GM12878 (cell line): ENCODE data around the gene SMAD1. TPM values are rescaled to one million over a fixed set of nuclear protein-coding genes. Genes with fewer than 3 reads are reported as not detected.

Experiments
- ATAC-seq: fragments of 200-7000 bp; cut with Tn5 transposase; 3 replicates; pipeline ENCODE4 v1.9.1; 2020; ENCODE audit warnings: mild to moderate bottlenecking, moderate library complexity
- BruUV-seq: library from RNA; stranded (reverse); fragments of 400-500 nt; replicated peaks from 2 replicates; lab custom pipeline; 2021; lab: Mats Ljungman, UMichigan
- CTCF ChIA-PET: fragments of 300-600 bp; sonication (Branson Sonifier 250); formaldehyde crosslinking; extraction: SDS; loops from one replicate; lab custom pipeline; 2021; ENCODE audit warnings: inconsistent platforms; lab: Yijun Ruan, JAX
- POLR2A ChIA-PET: fragments of 350-600 bp; formaldehyde crosslinking; extraction: SDS; loops from one replicate; lab custom pipeline; 2021; ENCODE audit warnings: inconsistent platforms; lab: Charles Lee
- RAD21 ChIA-PET: fragments of 300-600 bp; sonication (Branson Sonifier 250); formaldehyde crosslinking; loops from one replicate; lab custom pipeline; 2023; ENCODE audit warnings: antibody characterized with exemption; ENCODE audit not compliant: unreplicated experiment; lab: Charles Lee
- SMC1A ChIA-PET: fragments of 300-600 bp; sonication (Branson Sonifier 250); formaldehyde crosslinking; loops from one replicate; lab custom pipeline; 2023; ENCODE audit not compliant: unreplicated experiment, uncharacterized antibody; lab: Charles Lee
- DNase-seq: peaks from one replicate; pipeline ENCODE4 v3.0.0-alpha.2; 2011; ENCODE audit warnings: low read depth, low spot score
- FAIRE-seq: peaks from 3 replicates; lab custom pipeline; 2011; peaks lifted over from hg19 to GRCh38; lab: Jason Lieb, UNC
- H2AFZ ChIP-seq: 2 replicates; pipeline ENCODE4 v1.6.0; 2011; ENCODE audit warnings: low read depth, low read length, control low read depth; ENCODE audit not compliant: control insufficient read depth
- H3K27ac ChIP-seq: 2 replicates; pipeline ENCODE4 v1.5.1; 2011; ENCODE audit warnings: control low read depth; ENCODE audit not compliant: control insufficient read depth, insufficient read depth
- H3K27me3 ChIP-seq, 2 experiments: replicated peaks in 1 of 2; 2 replicates each; pipeline versions ENCODE4 v1.6.0 to v1.6.1; 2011; ENCODE audit warnings: low read length in 1 of 2; ENCODE audit not compliant: control insufficient read depth in 2 of 2, insufficient read depth in 2 of 2
- H3K36me3 ChIP-seq, 2 experiments: 2 replicates each; pipeline ENCODE4 v1.5.1; 2011; ENCODE audit warnings: low read length in 1 of 2; ENCODE audit not compliant: control insufficient read depth in 2 of 2, insufficient read depth in 2 of 2
- H3K4me1 ChIP-seq: 2 replicates; pipeline ENCODE4 v1.6.1; 2011; ENCODE audit warnings: mild to moderate bottlenecking, low read length, moderate library complexity, mixed read lengths; ENCODE audit not compliant: control insufficient read depth, insufficient read depth
- H3K4me2 ChIP-seq: 2 replicates; pipeline ENCODE4 v1.6.0; 2011; ENCODE audit warnings: control low read depth; ENCODE audit not compliant: control insufficient read depth, insufficient read depth
- H3K4me3 ChIP-seq: fragments of 200-600 bp; sonication (generic); 2 replicates; pipeline ENCODE4 v1.5.1; 2016
- H3K79me2 ChIP-seq: 2 replicates; pipeline ENCODE4 v1.6.0; 2011; ENCODE audit warnings: low read length; ENCODE audit not compliant: control insufficient read depth, insufficient read depth
- H3K9ac ChIP-seq: 2 replicates; pipeline ENCODE4 v1.8.0; 2011; ENCODE audit warnings: low read length, control low read depth, mixed read lengths; ENCODE audit not compliant: control insufficient read depth, insufficient read depth
- H3K9me3 ChIP-seq: replicated peaks from 3 replicates; pipeline ENCODE4 v1.5.1; 2011; ENCODE audit warnings: mild to moderate bottlenecking, low read length; ENCODE audit not compliant: control insufficient read depth, insufficient read depth
- H4K20me1 ChIP-seq: 2 replicates; pipeline ENCODE4 v1.6.0; 2011; ENCODE audit not compliant: control insufficient read depth, insufficient read depth
- BCL11A ChIP-seq: IDR thresholded peaks from 2 replicates; pipeline ENCODE4 v1.6.1; 2011; ENCODE audit warnings: low read depth, low read length
- E2F4 ChIP-seq: IDR thresholded peaks from 2 replicates; pipeline ENCODE4 v1.6.1; 2012; ENCODE audit warnings: low read depth, low read length, improper control_type of control experiment
- FOS ChIP-seq: IDR thresholded peaks from 3 replicates; pipeline ENCODE4 v1.6.1; 2011; ENCODE audit warnings: borderline replicate concordance; ENCODE audit not compliant: insufficient read length; ENCODE audit errors: extremely low read depth
- IRF4 ChIP-seq: IDR thresholded peaks from 2 replicates; pipeline ENCODE4 v1.6.1; 2011; ENCODE audit warnings: low read depth, low read length
- LARP7 ChIP-seq: fragments of 450-650 bp; IDR thresholded peaks from 2 replicates; pipeline ENCODE4 v1.6.1; 2017; ENCODE audit warnings: mild to moderate bottlenecking
- MLLT1 ChIP-seq: fragments of 450-650 bp; IDR thresholded peaks from 2 replicates; pipeline ENCODE4 v1.6.1; 2016; ENCODE audit warnings: mild to moderate bottlenecking
- RAD21 ChIP-seq: IDR thresholded peaks from 2 replicates; pipeline ENCODE4 v1.6.1; 2011; ENCODE audit warnings: mild to moderate bottlenecking, low read depth, low read length, moderate library complexity; ENCODE audit not compliant: insufficient read depth
- ZNF217 ChIP-seq: fragments of 450-650 bp; IDR thresholded peaks from 2 replicates; pipeline ENCODE4 v1.6.1; 2017; ENCODE audit warnings: antibody characterized with exemption, mild to moderate bottlenecking
- ZZZ3 ChIP-seq: IDR thresholded peaks from 2 replicates; pipeline ENCODE4 v1.6.1; 2011; ENCODE audit warnings: low read depth; ENCODE audit not compliant: control insufficient read depth, insufficient read length
- WGBS: methylation state at CpG from one replicate; pipeline ENCODE4 v1.1.6; 2016; ENCODE audit warnings: low lambda C conversion rate; ENCODE audit not compliant: insufficient replicate concordance, insufficient coverage; ENCODE audit errors: missing lambda C conversion rate; 5-methylcytosine and 5-hydroxymethylcytosine counted together
- in situ Hi-C: fragments of 300-500 bp; cut with MboI; formaldehyde crosslinking; loops from 9 replicates; pipeline ENCODE4 v1.14.3; 2018; ENCODE audit warnings: mixed read lengths
- intact Hi-C: fragments of 100-400 bp; cut with micrococcal nuclease; formaldehyde crosslinking; loops from one replicate; pipeline ENCODE4 v1.14.2; 2022; ENCODE audit not compliant: unreplicated experiment
- polyA plus RNA-seq, 11 experiments: library from polyadenylated mRNA; depleted of rRNA in 4 of 11; unstranded in 6 of 11; stranded (reverse) in 5 of 11; fragments of >200 nt; fragmentation: Nextera tagmentation in 4 of 11; fragmentation: Illumina TruSeq in 1 of 11; extraction: Ambion mirVana in 4 of 11; extraction: Trizol in 1 of 11; gene quantifications; 1 replicate in 1 of 11; 2 replicates in 10 of 11; pipeline versions ENCODE4 v1.2.1 to v1.2.3, GENCODE V29; 2011 to 2016; ENCODE audit warnings: inconsistent platforms in 2 of 11, missing spikeins in 2 of 11, low read depth in 1 of 11
- total RNA-seq, 4 experiments: library from RNA; depleted of rRNA in 3 of 4; stranded (reverse); fragments of >200 nt in 3 of 4; fragmentation: Illumina TruSeq in 1 of 4; extraction: Trizol in 1 of 4; gene quantifications; 2 replicates each; pipeline versions ENCODE4 v1.2.1 to v1.2.3, GENCODE V29; 2013 to 2021
- TF ChIP-seq, protein P1 (sequence below): IDR thresholded peaks from 2 replicates; pipeline ENCODE4 v1.6.1; 2012; ENCODE audit warnings: improper control_type of control experiment, low read depth, low read length; ENCODE audit not compliant: insufficient replicate concordance
- TF ChIP-seq, protein P2 (sequence below), 3 experiments: IDR thresholded peaks in 2 of 3; conservative IDR thresholded peaks in 1 of 3; 2 replicates each; pipeline ENCODE4 v1.5.1; 2011; ENCODE audit warnings: low read depth in 3 of 3, low read length in 3 of 3, mild to moderate bottlenecking in 3 of 3, control low read depth in 2 of 3, moderate library complexity in 2 of 3, inconsistent platforms in 1 of 3, mixed read lengths in 1 of 3; ENCODE audit not compliant: control insufficient read depth in 2 of 3, insufficient read depth in 1 of 3; ENCODE audit errors: extremely low read depth in 1 of 3
- TF ChIP-seq, protein P3 (sequence below): fragments of 450-650 bp; IDR thresholded peaks from 2 replicates; pipeline ENCODE4 v1.6.1; 2017; ENCODE audit warnings: mild to moderate bottlenecking, low read depth, inconsistent platforms; ENCODE audit not compliant: poor library complexity, severe bottlenecking

SMAD1 gene
- total and polyA plus RNA-seq, 10 of the 15 experiments (the other 5 are each of a cell fraction or from before 2014, with no cell fraction given) = 0.29 to 17.5 (median 13.6) TPM

DNA sequence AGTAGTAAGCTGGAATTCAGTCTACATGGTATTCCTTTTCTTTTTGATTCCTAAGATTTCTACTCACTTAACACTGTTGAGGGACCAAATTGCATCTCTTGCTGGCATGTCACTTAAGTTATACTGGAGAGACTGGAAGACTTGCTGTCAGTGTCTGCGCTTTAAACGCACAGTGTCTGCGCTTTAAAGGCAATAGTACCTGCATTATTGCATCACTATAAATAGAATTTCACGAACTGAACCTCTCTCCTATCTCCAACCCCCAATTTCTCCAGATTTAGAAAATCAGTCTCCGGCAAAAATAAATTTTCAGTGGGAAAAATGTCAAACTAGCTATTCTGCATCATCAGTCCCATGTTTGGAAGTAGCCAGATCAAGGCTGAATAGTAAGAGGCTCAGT, 21.2 kb downstream of the SMAD1 start:
- H3K4me2 ChIP-seq = 0 out of 2 replicates have a peak overlapping the region, but pooled peaks have one; percentile 22
- in situ Hi-C loops = no loop called here
- H2AFZ ChIP-seq = no peak overlapping the region
- peaks cover 38% of the 10 kb centered on the region for H3K79me2 ChIP-seq
- H3K9me3 ChIP-seq = no peaks in the 10 kb centered on the region; the same call in 2 of the 3 replicates
- H3K4me3 ChIP-seq = no peak overlapping the region
- peaks cover 21% of the 10 kb centered on the region for H3K4me1 ChIP-seq
- no peaks in the 10 kb centered on the region for H3K36me3 ChIP-seq
- no peak for FAIRE-seq
- ChIA-PET CTCF (interaction anchor here (1.0 to 1.4 kb wide), 3 partner anchors 114 to 918 kb away, joined by 3 read pairs; no protein-coding TSS in a partner anchor), RAD21 (no interaction called here), SMC1A (interaction anchor here (1.1 kb wide), 1 partner anchor 114 kb away, joined by 3 read pairs; no protein-coding TSS in a partner anchor), POLR2A (no interaction called here)
- no peak for DNase-seq
- no peak for ATAC-seq
- BruUV-seq = no TSS peak
- WGBS = 66% methylated on average over 5 of the region's 5 CpGs
- H3K27ac ChIP-seq = no peak overlapping the region
- no peak overlapping the region for H3K9ac ChIP-seq
- H4K20me1 ChIP-seq = no peaks in the 10 kb centered on the region
- intact Hi-C loops = no loop called here
- no peaks in the 10 kb centered on the region; a peak in 1 of 4 replicates for H3K27me3 ChIP-seq
- TF ChIP-seq, protein P1, sequence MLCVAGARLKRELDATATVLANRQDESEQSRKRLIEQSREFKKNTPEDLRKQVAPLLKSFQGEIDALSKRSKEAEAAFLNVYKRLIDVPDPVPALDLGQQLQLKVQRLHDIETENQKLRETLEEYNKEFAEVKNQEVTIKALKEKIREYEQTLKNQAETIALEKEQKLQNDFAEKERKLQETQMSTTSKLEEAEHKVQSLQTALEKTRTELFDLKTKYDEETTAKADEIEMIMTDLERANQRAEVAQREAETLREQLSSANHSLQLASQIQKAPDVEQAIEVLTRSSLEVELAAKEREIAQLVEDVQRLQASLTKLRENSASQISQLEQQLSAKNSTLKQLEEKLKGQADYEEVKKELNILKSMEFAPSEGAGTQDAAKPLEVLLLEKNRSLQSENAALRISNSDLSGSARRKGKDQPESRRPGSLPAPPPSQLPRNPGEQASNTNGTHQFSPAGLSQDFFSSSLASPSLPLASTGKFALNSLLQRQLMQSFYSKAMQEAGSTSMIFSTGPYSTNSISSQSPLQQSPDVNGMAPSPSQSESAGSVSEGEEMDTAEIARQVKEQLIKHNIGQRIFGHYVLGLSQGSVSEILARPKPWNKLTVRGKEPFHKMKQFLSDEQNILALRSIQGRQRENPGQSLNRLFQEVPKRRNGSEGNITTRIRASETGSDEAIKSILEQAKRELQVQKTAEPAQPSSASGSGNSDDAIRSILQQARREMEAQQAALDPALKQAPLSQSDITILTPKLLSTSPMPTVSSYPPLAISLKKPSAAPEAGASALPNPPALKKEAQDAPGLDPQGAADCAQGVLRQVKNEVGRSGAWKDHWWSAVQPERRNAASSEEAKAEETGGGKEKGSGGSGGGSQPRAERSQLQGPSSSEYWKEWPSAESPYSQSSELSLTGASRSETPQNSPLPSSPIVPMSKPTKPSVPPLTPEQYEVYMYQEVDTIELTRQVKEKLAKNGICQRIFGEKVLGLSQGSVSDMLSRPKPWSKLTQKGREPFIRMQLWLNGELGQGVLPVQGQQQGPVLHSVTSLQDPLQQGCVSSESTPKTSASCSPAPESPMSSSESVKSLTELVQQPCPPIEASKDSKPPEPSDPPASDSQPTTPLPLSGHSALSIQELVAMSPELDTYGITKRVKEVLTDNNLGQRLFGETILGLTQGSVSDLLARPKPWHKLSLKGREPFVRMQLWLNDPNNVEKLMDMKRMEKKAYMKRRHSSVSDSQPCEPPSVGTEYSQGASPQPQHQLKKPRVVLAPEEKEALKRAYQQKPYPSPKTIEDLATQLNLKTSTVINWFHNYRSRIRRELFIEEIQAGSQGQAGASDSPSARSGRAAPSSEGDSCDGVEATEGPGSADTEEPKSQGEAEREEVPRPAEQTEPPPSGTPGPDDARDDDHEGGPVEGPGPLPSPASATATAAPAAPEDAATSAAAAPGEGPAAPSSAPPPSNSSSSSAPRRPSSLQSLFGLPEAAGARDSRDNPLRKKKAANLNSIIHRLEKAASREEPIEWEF = no peak
- TF ChIP-seq LARP7 (no peak), ZNF217 (no peak), FOS (no peak), E2F4 (no peak), RAD21 (no peak), BCL11A (no peak), IRF4 (no peak), ZZZ3 (no peak), MLLT1 (no peak)
- TF ChIP-seq, protein P2, sequence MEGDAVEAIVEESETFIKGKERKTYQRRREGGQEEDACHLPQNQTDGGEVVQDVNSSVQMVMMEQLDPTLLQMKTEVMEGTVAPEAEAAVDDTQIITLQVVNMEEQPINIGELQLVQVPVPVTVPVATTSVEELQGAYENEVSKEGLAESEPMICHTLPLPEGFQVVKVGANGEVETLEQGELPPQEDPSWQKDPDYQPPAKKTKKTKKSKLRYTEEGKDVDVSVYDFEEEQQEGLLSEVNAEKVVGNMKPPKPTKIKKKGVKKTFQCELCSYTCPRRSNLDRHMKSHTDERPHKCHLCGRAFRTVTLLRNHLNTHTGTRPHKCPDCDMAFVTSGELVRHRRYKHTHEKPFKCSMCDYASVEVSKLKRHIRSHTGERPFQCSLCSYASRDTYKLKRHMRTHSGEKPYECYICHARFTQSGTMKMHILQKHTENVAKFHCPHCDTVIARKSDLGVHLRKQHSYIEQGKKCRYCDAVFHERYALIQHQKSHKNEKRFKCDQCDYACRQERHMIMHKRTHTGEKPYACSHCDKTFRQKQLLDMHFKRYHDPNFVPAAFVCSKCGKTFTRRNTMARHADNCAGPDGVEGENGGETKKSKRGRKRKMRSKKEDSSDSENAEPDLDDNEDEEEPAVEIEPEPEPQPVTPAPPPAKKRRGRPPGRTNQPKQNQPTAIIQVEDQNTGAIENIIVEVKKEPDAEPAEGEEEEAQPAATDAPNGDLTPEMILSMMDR (IDR thresholded peaks at IDR 0.05 in 2 of 3, conservative IDR thresholded peaks at IDR 0.05 in 1 of 3; ENCODE audit: control insufficient read depth in 2 of 3, extremely low read depth in 1 of 3, insufficient read depth in 1 of 3, low read depth in 3 of 3, low read length in 3 of 3) = no peak
- TF ChIP-seq, protein P3, sequence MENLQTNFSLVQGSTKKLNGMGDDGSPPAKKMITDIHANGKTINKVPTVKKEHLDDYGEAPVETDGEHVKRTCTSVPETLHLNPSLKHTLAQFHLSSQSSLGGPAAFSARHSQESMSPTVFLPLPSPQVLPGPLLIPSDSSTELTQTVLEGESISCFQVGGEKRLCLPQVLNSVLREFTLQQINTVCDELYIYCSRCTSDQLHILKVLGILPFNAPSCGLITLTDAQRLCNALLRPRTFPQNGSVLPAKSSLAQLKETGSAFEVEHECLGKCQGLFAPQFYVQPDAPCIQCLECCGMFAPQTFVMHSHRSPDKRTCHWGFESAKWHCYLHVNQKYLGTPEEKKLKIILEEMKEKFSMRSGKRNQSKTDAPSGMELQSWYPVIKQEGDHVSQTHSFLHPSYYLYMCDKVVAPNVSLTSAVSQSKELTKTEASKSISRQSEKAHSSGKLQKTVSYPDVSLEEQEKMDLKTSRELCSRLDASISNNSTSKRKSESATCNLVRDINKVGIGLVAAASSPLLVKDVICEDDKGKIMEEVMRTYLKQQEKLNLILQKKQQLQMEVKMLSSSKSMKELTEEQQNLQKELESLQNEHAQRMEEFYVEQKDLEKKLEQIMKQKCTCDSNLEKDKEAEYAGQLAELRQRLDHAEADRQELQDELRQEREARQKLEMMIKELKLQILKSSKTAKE = no peak
